WTC11 (cell line): Measurements from ENCODE around the gene ANGPTL2.

ENCODE experiments used
- ETV6 ChIP-seq: sonication (generic); formaldehyde crosslinking; IDR thresholded peaks from 2 replicates; pipeline ENCODE4 v1.8.1; 2022; ENCODE audit warnings: mild to moderate bottlenecking, missing genetic modification reagents
- NR1H2 ChIP-seq: sonication (generic); formaldehyde crosslinking; IDR thresholded peaks from 2 replicates; pipeline ENCODE4 v1.9.0; 2021; ENCODE audit warnings: mild to moderate bottlenecking, moderate library complexity, missing genetic modification reagents
- TP53 ChIP-seq: sonication (generic); formaldehyde crosslinking; IDR thresholded peaks from 2 replicates; pipeline ENCODE4 v1.8.1; 2023; ENCODE audit warnings: mild to moderate bottlenecking, missing genetic modification reagents
- ZNF232 ChIP-seq: sonication (generic); formaldehyde crosslinking; IDR thresholded peaks from 2 replicates; pipeline ENCODE4 v1.8.0; 2022; ENCODE audit warnings: mild to moderate bottlenecking, missing genetic modification reagents
- ZNF317 ChIP-seq: sonication (generic); formaldehyde crosslinking; IDR thresholded peaks from 2 replicates; pipeline ENCODE4 v1.8.1; 2023; ENCODE audit warnings: low read depth, mild to moderate bottlenecking, moderate library complexity, missing genetic modification reagents, borderline replicate concordance
- TF ChIP-seq, protein P1 (sequence below): fragments of 200-600 bp; IDR thresholded peaks from 2 replicates; pipeline ENCODE4 v1.8.0; 2022; ENCODE audit warnings: antibody characterized with exemption
- TF ChIP-seq, protein P2 (sequence below): sonication (generic); formaldehyde crosslinking; IDR thresholded peaks from 2 replicates; pipeline ENCODE4 v1.8.1; 2022; ENCODE audit warnings: low read depth, mild to moderate bottlenecking, moderate library complexity, missing genetic modification reagents, borderline replicate concordance
- TF ChIP-seq, protein P3 (sequence below): sonication (generic); formaldehyde crosslinking; IDR thresholded peaks from 2 replicates; pipeline ENCODE4 v1.8.0; 2022; ENCODE audit warnings: mild to moderate bottlenecking, missing genetic modification reagents
- TF ChIP-seq, protein P4 (sequence below): sonication (generic); formaldehyde crosslinking; IDR thresholded peaks from 2 replicates; pipeline ENCODE4 v1.8.1; 2022; ENCODE audit warnings: low read depth, missing genetic modification reagents, borderline replicate concordance

DNA sequence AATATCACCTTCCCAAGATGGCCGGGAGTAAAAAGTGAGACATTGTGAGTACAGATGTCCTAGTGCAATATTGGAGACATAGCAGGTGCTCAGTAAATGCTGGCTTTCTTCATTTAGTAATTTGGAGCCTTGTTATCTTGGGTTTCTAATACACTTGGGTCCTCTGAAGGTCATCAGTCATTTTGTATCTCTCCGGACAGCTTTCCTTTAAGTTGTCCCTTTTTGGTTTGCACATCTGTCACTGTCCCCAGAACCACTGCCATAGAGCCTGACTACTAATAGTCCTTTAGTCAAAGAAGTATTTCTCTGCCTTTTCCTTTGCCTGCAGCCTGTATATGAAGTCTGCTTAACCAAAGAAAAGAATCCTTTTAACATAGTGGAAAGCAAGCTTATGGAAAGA is 7.8 kb upstream of the ANGPTL2 start:
- TF ChIP-seq, protein P1, sequence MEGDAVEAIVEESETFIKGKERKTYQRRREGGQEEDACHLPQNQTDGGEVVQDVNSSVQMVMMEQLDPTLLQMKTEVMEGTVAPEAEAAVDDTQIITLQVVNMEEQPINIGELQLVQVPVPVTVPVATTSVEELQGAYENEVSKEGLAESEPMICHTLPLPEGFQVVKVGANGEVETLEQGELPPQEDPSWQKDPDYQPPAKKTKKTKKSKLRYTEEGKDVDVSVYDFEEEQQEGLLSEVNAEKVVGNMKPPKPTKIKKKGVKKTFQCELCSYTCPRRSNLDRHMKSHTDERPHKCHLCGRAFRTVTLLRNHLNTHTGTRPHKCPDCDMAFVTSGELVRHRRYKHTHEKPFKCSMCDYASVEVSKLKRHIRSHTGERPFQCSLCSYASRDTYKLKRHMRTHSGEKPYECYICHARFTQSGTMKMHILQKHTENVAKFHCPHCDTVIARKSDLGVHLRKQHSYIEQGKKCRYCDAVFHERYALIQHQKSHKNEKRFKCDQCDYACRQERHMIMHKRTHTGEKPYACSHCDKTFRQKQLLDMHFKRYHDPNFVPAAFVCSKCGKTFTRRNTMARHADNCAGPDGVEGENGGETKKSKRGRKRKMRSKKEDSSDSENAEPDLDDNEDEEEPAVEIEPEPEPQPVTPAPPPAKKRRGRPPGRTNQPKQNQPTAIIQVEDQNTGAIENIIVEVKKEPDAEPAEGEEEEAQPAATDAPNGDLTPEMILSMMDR, result no peak
- TF ChIP-seq NR1H2 (CRISPR knock-in tag) (no peak), TP53 (CRISPR knock-in tag) (no peak), ETV6 (CRISPR knock-in tag) (no peak), ZNF317 (CRISPR knock-in tag) (no peak), ZNF232 (no peak)
- TF ChIP-seq, protein P2, sequence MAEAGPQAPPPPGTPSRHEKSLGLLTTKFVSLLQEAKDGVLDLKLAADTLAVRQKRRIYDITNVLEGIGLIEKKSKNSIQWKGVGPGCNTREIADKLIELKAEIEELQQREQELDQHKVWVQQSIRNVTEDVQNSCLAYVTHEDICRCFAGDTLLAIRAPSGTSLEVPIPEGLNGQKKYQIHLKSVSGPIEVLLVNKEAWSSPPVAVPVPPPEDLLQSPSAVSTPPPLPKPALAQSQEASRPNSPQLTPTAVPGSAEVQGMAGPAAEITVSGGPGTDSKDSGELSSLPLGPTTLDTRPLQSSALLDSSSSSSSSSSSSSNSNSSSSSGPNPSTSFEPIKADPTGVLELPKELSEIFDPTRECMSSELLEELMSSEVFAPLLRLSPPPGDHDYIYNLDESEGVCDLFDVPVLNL (CRISPR knock-in tag), result no peak
- TF ChIP-seq, protein P3, sequence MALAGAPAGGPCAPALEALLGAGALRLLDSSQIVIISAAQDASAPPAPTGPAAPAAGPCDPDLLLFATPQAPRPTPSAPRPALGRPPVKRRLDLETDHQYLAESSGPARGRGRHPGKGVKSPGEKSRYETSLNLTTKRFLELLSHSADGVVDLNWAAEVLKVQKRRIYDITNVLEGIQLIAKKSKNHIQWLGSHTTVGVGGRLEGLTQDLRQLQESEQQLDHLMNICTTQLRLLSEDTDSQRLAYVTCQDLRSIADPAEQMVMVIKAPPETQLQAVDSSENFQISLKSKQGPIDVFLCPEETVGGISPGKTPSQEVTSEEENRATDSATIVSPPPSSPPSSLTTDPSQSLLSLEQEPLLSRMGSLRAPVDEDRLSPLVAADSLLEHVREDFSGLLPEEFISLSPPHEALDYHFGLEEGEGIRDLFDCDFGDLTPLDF (CRISPR knock-in tag), result no peak
- TF ChIP-seq, protein P4, sequence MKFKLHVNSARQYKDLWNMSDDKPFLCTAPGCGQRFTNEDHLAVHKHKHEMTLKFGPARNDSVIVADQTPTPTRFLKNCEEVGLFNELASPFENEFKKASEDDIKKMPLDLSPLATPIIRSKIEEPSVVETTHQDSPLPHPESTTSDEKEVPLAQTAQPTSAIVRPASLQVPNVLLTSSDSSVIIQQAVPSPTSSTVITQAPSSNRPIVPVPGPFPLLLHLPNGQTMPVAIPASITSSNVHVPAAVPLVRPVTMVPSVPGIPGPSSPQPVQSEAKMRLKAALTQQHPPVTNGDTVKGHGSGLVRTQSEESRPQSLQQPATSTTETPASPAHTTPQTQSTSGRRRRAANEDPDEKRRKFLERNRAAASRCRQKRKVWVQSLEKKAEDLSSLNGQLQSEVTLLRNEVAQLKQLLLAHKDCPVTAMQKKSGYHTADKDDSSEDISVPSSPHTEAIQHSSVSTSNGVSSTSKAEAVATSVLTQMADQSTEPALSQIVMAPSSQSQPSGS (CRISPR knock-in tag), result no peak
